HG03521 (cell line): Measurements from ENCODE around the gene DIAPH2.

Experiments used
- ATAC-seq: cut with Tn5 transposase; IDR thresholded peaks from one replicate; pipeline ENCODE4 v1.9.1; 2021; ENCODE audit warnings: mild to moderate bottlenecking, moderate library complexity; ENCODE audit not compliant: unreplicated experiment

DIAPH2 gene

DNA sequence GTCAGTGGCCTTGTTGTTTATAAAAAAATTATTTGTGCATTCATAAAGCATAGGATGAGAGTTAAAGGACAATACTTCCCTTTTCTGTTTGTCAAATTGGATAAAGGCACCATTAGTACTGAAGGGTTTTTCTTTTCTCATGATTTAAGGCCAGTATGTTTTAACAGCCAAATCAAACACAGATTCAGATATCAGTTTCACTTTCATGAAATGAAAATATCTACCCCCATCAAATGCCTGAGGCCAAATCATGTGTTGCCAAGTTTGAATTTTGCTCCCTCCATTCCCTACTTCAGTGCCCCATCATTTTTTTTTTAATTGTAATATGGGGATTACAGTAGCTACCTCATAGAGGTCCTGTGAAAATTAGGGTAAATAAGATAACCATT is 944.9 kb downstream of the DIAPH2 start:
- no peak for ATAC-seq

DNA sequence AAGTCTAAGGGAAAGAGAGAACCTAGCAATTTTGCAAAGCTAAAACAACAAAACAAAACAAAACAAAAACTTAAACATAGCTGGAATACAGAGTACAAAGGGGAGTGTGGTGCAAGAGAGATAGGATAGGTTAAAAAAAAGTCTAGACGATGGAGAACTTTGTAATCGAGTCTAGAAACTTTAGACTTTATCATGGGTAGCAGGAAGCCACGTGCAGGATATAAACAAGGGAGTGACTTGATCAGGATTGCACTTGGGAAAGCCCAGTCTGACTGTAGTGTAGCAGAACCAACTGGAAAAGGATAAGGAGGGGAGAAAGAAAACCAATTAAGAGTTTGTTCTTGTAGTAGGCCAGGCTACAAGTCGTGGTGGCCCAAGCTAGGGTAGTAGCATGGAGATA is 949.2 kb downstream of the DIAPH2 start:
- ATAC-seq, result no peak

DNA sequence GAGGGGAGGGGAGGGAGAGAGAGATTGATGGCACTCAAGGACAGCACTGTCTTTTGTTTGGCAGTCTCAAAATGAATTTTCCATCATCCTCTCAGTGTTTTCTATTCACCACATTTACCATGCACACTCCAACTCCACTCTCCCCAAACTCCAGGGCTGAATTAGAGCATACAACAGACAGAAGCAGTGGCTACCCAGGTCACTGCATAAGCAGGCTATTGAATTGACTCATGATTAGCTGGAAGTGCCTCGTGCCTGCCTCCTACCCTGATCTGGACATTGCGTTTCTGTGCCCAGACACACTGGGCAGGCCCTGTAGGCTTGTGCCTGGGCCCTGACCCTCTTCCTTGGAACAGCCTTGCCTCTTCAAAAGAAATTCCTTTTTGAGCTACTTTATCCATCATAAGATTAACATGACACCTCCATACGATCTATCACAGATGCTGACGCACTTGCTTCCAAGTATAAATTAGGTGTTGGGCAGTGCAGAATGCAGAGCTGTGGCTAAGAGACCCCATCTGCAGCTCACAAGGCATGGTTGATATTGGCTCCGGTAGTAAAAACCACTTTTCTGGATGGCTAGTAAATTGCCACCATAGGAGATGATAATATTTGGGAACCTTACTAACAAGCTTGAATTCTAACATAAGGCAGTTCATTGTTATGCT is 952.0 kb downstream of the DIAPH2 start:
- no peak for ATAC-seq

DNA sequence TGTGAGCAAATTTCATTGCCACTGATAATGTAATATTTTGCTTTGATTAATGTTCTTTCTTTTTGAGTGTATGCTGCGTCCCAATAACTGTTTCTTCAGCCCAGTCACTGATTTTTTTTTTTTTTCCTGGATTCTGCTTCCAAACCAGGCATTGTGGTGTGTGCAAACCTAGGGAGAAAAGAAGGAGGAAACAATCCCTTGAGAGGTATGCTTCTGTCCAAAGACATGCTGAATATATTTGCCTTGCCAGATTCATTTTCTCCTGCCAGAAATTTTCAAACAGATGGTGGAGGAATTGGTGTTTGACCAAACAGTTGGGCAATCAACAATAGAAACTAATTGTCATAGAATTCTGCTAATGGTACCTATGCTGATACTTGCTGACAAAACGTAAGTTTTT is 952.6 kb downstream of the DIAPH2 start:
- ATAC-seq, result no peak

DNA sequence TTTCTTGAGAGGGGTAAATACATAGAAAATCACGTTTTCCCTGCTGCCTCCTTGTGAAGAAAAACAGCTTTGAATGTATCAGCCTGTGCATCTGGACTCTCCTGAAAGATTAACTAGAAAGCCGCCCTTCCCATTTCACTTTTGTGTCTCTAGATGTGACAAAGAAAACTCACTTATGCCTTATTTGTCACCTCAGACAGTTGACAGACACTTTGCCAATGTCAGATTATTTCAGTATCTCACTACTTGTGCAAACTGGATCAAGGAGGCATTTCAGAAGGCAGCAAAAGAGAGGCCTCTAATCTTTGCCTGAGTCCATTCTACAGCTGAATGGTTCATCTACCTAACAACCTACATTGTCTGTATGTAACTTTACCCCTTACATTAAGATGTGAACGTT is 954.0 kb downstream of the DIAPH2 start:
- no peak for ATAC-seq

DNA sequence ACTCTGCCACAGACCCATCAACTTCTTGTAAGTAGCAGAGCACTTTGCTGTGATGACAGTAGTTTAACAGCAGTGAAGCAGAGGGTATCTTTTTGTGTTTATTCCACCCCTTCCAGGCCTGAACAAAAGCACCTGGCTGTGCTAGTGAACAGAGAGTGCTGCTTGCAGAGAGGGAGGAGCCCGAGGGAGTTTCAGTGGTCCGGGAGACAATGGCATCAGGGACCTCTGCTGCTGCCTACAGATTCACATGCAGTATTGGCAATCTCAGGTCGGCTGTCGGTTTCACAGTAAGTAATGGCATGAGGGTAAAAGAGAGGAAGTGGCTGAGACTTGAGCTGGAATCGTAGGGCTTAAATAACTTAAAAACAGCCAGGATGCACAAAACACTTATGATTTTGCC is 954.9 kb downstream of the DIAPH2 start:
- ATAC-seq, result no peak
